ENCODE data around the gene MCCD1. TPM values are rescaled to one million over a fixed set of nuclear protein-coding genes. Genes with fewer than 3 reads are reported as not detected.
"Not testable (repeated sequence)": the region's sequence is repeated elsewhere in the genome, so short reads cannot be mapped to it uniquely, and the experiment has no call there.

Gene MCCD1
- total RNA-seq: not detected in 2 replicates

- no peak for TF ChIP-seq CTCF (conservative IDR thresholded peaks at IDR 0.05; ENCODE audit: low read depth, low read length)
- no peak within 1 kb of the TSS for H3K4me3 ChIP-seq (ENCODE audit: low read depth, low read length)
- DNase-seq (ENCODE audit: low read depth): no peak
Measured at GRCh38 chr6:31528821-31529328, at the start of gene MCCD1. Gene MCCD1 (plus strand): TSS chr6:31528962. CDS start chr6:31529015, 53 bp downstream.

DNA sequence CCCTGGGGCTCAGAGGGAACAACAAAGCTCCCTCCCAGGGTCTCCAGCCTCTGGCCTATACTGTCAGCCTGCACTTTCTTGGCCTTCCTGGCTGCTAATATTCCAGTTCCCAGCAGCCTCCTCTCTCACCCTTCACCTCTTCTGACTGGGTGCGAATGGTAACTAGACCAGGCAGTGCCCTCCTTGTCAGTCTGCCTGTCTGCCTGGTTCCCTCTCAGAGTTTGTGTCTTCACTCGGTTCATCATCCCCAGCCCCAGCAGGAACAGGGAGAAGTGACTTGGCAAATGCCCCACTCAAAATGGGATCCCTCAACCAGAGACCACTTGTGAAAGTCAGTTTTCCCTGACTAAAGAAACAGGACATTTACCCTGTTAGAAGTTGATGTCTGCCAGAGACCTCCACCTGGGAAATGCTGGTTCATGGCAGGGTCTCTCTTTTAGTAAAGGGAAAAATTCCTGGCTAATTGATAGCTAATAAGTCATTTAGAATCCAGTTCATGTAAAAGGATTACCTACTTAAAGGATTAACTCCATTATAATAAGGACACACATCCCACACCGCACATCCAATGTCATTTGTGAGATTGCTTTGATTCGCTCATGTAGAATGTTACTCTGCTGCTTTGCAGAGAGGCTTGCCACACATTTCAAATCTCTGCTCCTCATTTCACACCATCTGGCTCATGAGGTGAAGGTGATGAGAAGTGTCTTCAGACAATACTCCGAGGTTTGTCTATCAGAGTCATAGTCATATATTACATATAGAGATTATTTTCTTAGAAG lies 49.4 kb upstream of the MCCD1 start:
- no peak for DNase-seq (ENCODE audit: low read depth)
- H3K4me3 ChIP-seq (ENCODE audit: low read depth, low read length): no peak overlapping the region
- TF ChIP-seq CTCF (conservative IDR thresholded peaks at IDR 0.05; ENCODE audit: low read depth, low read length): no peak

DNA sequence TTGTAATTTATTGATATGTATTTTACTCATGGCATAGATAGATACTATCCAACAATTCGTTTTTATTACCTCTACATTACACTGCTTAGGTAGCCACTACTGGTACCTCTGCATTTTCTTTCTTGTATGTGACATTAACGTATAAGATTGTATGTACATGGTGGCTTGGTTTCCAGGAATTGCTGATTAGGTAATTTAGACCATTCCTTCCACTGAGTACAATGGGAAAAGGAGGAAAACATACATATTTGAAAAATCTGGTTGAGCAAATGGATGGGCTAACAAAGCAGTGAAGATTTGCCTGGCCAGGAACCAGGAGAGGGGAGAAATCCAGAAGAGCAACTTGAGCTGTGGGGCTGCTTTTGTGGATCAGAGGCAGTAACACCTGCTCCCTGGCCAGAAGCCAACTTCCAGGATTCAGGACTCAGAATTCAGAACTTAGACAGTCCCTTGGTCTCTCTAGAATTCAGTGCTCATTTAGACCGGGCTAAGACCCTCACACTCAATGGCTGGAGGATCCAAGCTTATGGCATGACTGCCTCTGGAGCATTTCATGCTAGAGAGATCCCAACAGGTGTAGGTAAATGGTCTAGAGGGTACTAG lies 48.7 kb upstream of the MCCD1 start:
- no peak for DNase-seq (ENCODE audit: low read depth)
- TF ChIP-seq CTCF (conservative IDR thresholded peaks at IDR 0.05; ENCODE audit: low read depth, low read length): no peak

GRCh38 chr6:31480574-31480973 lies 48.2 kb upstream of the MCCD1 start:
- TF ChIP-seq CTCF (conservative IDR thresholded peaks at IDR 0.05; ENCODE audit: low read depth, low read length): no peak
- no peak for DNase-seq (ENCODE audit: low read depth)
- H3K4me3 ChIP-seq (ENCODE audit: low read depth, low read length): no peak overlapping the region

More for the DNA sequence above, 48.7 kb upstream of the MCCD1 start:
- H3K4me3 ChIP-seq (ENCODE audit: low read depth, low read length): no peak overlapping the region

- no peak for TF ChIP-seq CTCF (conservative IDR thresholded peaks at IDR 0.05; ENCODE audit: low read depth, low read length)
- H3K4me3 ChIP-seq (ENCODE audit: low read depth, low read length): no peak overlapping the region
- DNase-seq (ENCODE audit: low read depth): no peak
Measured at GRCh38 chr6:31483392-31483791, 45.4 kb upstream of the MCCD1 start.

DNA sequence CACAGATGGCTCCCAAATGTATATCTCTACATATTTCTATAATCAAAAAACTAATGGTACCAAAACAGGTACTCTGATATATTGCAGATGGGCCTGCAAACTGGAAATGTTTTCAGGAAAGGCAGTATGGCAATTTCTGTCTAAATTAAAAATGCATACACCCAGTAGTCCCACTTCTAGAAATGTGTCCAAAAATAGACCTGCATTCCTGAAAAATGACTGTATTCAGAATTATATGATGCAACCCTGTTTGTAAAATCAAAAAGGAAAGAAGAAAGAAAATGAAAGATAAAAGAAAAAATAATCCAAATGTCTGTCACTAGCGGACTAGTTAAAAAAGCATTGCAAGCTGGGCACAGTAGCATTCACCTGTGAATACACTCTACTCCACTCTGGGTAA lies 43.7 kb upstream of the MCCD1 start:
- no peak for TF ChIP-seq CTCF (conservative IDR thresholded peaks at IDR 0.05; ENCODE audit: low read depth, low read length)
- DNase-seq (ENCODE audit: low read depth): no peak
- H3K4me3 ChIP-seq (ENCODE audit: low read depth, low read length): no peak overlapping the region

GRCh38 chr6:31486065-31486837 lies 42.5 kb upstream of the MCCD1 start:
- H3K4me3 ChIP-seq (ENCODE audit: low read depth, low read length); DNase-seq (ENCODE audit: low read depth): not testable (repeated sequence)

GRCh38 chr6:31487674-31488073 lies 41.1 kb upstream of the MCCD1 start:
- not testable (repeated sequence) for DNase-seq (ENCODE audit: low read depth); H3K4me3 ChIP-seq (ENCODE audit: low read depth, low read length)
